PC-3 (cell line): ENCODE results near the gene REX1BD. TPM values are rescaled to one million over a fixed set of nuclear protein-coding genes. Genes with fewer than 3 reads are reported as not detected.

Experiments
- ATAC-seq: fragments of 200-7000 bp; cut with Tn5 transposase; 2 replicates; pipeline ENCODE4 v1.9.1; 2020; ENCODE audit warnings: mild to moderate bottlenecking, moderate library complexity
- BruUV-seq: library from RNA; stranded (reverse); fragments of 400-500 nt; replicated peaks from 2 replicates; lab custom pipeline; 2021; lab: Mats Ljungman, UMichigan
- CTCF ChIA-PET: fragments of 300-600 bp; sonication (Branson Sonifier 250); formaldehyde crosslinking; loops from one replicate; lab custom pipeline; 2022; ENCODE audit warnings: antibody characterized with exemption; lab: Charles Lee
- POLR2A ChIA-PET: fragments of 300-600 bp; sonication (Branson Sonifier 250); formaldehyde crosslinking; loops from one replicate; lab custom pipeline; 2022; ENCODE audit warnings: antibody characterized with exemption; ENCODE audit not compliant: unreplicated experiment; lab: Charles Lee
- DNase-seq: peaks from one replicate; pipeline ENCODE4 v3.0.0-alpha.2; 2015
- H2AFZ ChIP-seq: fragments of 300-600 bp; sonication (generic); 2 replicates; pipeline ENCODE4 v1.6.0; 2016; ENCODE audit warnings: antibody characterized with exemption, low read length
- H3F3A ChIP-seq: fragments of 300-600 bp; sonication (generic); one replicate; pipeline ENCODE4 v1.6.0; 2017; ENCODE audit warnings: antibody characterized with exemption, low read length, control low read depth, mild to moderate bottlenecking; ENCODE audit not compliant: unreplicated experiment
- H3K27ac ChIP-seq: fragments of 300-600 bp; sonication (generic); 2 replicates; pipeline ENCODE4 v1.5.1; 2016; ENCODE audit warnings: mild to moderate bottlenecking, low read length
- H3K27me3 ChIP-seq: fragments of 300-600 bp; sonication (generic); 2 replicates; pipeline ENCODE4 v1.6.1; 2016; ENCODE audit warnings: low read length, mixed read lengths
- H3K36me3 ChIP-seq: fragments of 300-600 bp; sonication (generic); 2 replicates; pipeline ENCODE4 v1.6.1; 2016; ENCODE audit warnings: low read depth, mixed run types, low read length, mixed read lengths
- H3K4me1 ChIP-seq: fragments of 300-600 bp; sonication (generic); 2 replicates; pipeline ENCODE4 v1.5.1; 2016; ENCODE audit warnings: low read length; ENCODE audit not compliant: insufficient read depth
- H3K4me2 ChIP-seq: fragments of 300-600 bp; sonication (generic); 2 replicates; pipeline ENCODE4 v1.6.0; 2016; ENCODE audit warnings: low read length
- H3K4me3 ChIP-seq: fragments of 300-600 bp; sonication (generic); 2 replicates; pipeline ENCODE4 v1.5.1; 2016; ENCODE audit warnings: mild to moderate bottlenecking, low read length, mixed read lengths
- H3K79me2 ChIP-seq: fragments of 300-600 bp; sonication (generic); 2 replicates; pipeline ENCODE4 v1.6.1; 2017; ENCODE audit warnings: low read length, mixed read lengths
- H3K9ac ChIP-seq: fragments of 300-600 bp; sonication (generic); 2 replicates; pipeline ENCODE4 v1.6.0; 2016; ENCODE audit warnings: mild to moderate bottlenecking, low read length
- H3K9me2 ChIP-seq: fragments of 300-600 bp; sonication (generic); replicated peaks from 2 replicates; pipeline ENCODE4 v1.6.1; 2016; ENCODE audit warnings: mixed run types, low read length, mixed read lengths
- H3K9me3 ChIP-seq: fragments of 300-600 bp; sonication (generic); 2 replicates; pipeline ENCODE4 v1.6.1; 2016; ENCODE audit warnings: low read length, mixed read lengths
- H4K20me1 ChIP-seq: fragments of 300-600 bp; sonication (generic); 2 replicates; pipeline ENCODE4 v1.6.1; 2016; ENCODE audit warnings: low read length, mixed read lengths
- CTCF ChIP-seq: fragments of 300-600 bp; sonication (generic); conservative IDR thresholded peaks from 2 replicates; pipeline ENCODE4 v1.5.1; 2017; ENCODE audit warnings: antibody characterized with exemption, low read depth, mild to moderate bottlenecking, low read length
- EZH2 ChIP-seq: fragments of 300-600 bp; sonication (generic); IDR thresholded peaks from one replicate; pipeline ENCODE4 v1.6.1; 2017; ENCODE audit warnings: antibody characterized with exemption, mild to moderate bottlenecking, low read length; ENCODE audit not compliant: unreplicated experiment
- EZH2phosphoT487 ChIP-seq: fragments of 300-600 bp; sonication (generic); IDR thresholded peaks from 2 replicates; pipeline ENCODE4 v1.6.1; 2018; ENCODE audit warnings: mild to moderate bottlenecking, antibody characterized with exemption, low read length, borderline replicate concordance
- intact Hi-C: fragments of 100-400 bp; cut with micrococcal nuclease; formaldehyde crosslinking; loops from 2 replicates; pipeline ENCODE4 v1.9.0; 2023
- total RNA-seq: library from RNA; depleted of rRNA; stranded (reverse); fragments of >200 nt; gene quantifications from 2 replicates; pipeline ENCODE4 v1.2.3, GENCODE V29; 2014

The REX1BD gene
- total RNA-seq, 1 experiment from 2014 or later = 121 TPM

- ATAC-seq (no peak), DNase-seq (no peak)
- no peaks in the 10 kb centered on the region for H3K36me3 ChIP-seq
- TF ChIP-seq CTCF (no peak), EZH2phosphoT487 (no peak)
- peaks cover 9% of the 10 kb centered on the region; the same call in 1 of the 2 replicates for H3K4me1 ChIP-seq
- H3K4me2 ChIP-seq = no peak overlapping the region
- POLR2A ChIA-PET = no interaction called here
- no peak overlapping the region for H2AFZ ChIP-seq
- peaks cover 5% of the 10 kb centered on the region for H3F3A ChIP-seq
- H3K27ac ChIP-seq = no peak overlapping the region
- H3K79me2 ChIP-seq = no peaks in the 10 kb centered on the region
- BruUV-seq = no TSS peak
- peaks cover 90% of the 10 kb centered on the region for H3K27me3 ChIP-seq
- no peaks in the 10 kb centered on the region for H3K9me3 ChIP-seq
- no peaks in the 10 kb centered on the region for H3K9me2 ChIP-seq
- no peak overlapping the region for H3K9ac ChIP-seq
- intact Hi-C loops = loop anchor here (10.0 kb wide), 1 partner anchor 166 kb away; no protein-coding TSS in a partner anchor
- no peaks in the 10 kb centered on the region for H4K20me1 ChIP-seq
- CTCF ChIA-PET = no interaction called here
- H3K4me3 ChIP-seq = no peak overlapping the region
These were observed 20.5 kb downstream of the REX1BD start for GRCh38 chr19:18608805-18609716.

GRCh38 chr19:18609717-18610051 lies 21.1 kb downstream of the REX1BD start:
- H3K9ac ChIP-seq = no peak overlapping the region
- no peaks in the 10 kb centered on the region for H4K20me1 ChIP-seq
- ChIA-PET CTCF (no interaction called here), POLR2A (no interaction called here)
- peaks cover 91% of the 10 kb centered on the region for H3K27me3 ChIP-seq
- H3K4me1 ChIP-seq = peaks cover 9% of the 10 kb centered on the region; the same call in 1 of the 2 replicates
- H3K4me2 ChIP-seq = no peak overlapping the region
- H2AFZ ChIP-seq = no peak overlapping the region
- H3K9me2 ChIP-seq = no peaks in the 10 kb centered on the region
- H3K36me3 ChIP-seq = no peaks in the 10 kb centered on the region
- H3K9me3 ChIP-seq = no peaks in the 10 kb centered on the region
- intact Hi-C loops = loop anchor here (10.0 kb wide), 1 partner anchor 165 kb away; no protein-coding TSS in a partner anchor
- H3K4me3 ChIP-seq = no peak overlapping the region
- no peak for TF ChIP-seq CTCF
- no peak for TF ChIP-seq EZH2
- TF ChIP-seq EZH2phosphoT487 = no peak
- ATAC-seq (no peak), DNase-seq (no peak)
- H3F3A ChIP-seq = peaks cover 5% of the 10 kb centered on the region
- H3K79me2 ChIP-seq = no peaks in the 10 kb centered on the region
- no TSS peak for BruUV-seq
- H3K27ac ChIP-seq = no peak overlapping the region

DNA sequence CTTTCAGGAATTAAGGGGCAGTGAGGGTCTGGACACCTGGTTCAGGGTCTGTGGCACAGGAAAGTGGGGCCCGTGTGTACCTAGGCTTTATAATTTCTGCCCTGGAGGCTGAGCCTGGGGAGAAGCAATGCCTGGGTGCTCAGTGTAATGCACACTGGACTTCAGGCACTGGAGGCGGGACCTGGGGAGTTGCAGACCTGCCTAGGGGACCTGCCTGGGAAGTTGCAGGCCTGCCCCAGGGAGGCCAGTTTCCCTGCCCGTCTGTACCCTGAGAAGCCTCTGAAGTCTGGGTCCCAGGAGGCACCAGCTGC lies 21.6 kb downstream of the REX1BD start:
- ATAC-seq (no peak), DNase-seq (no peak)
- CTCF ChIA-PET = no interaction called here
- no peaks in the 10 kb centered on the region for H3K79me2 ChIP-seq
- H4K20me1 ChIP-seq = no peaks in the 10 kb centered on the region
- no peak overlapping the region for H3K9ac ChIP-seq
- H3K9me2 ChIP-seq = no peaks in the 10 kb centered on the region
- H3K9me3 ChIP-seq = no peaks in the 10 kb centered on the region
- H3F3A ChIP-seq = peaks cover 5% of the 10 kb centered on the region
- no peak overlapping the region for H3K4me2 ChIP-seq
- H3K27me3 ChIP-seq = peaks cover 86% of the 10 kb centered on the region
- POLR2A ChIA-PET = no interaction called here
- BruUV-seq = no TSS peak
- no peak overlapping the region for H3K4me3 ChIP-seq
- no peak overlapping the region for H2AFZ ChIP-seq
- TF ChIP-seq CTCF (no peak), EZH2 (no peak), EZH2phosphoT487 (no peak)
- no peak overlapping the region for H3K27ac ChIP-seq
- intact Hi-C loops = no loop called here
- H3K36me3 ChIP-seq = no peaks in the 10 kb centered on the region
- H3K4me1 ChIP-seq = peaks cover 9% of the 10 kb centered on the region; the same call in 1 of the 2 replicates
